H7 (cell line): ENCODE data around the gene TLE4. TPM values are rescaled to one million over a fixed set of nuclear protein-coding genes. Genes with fewer than 3 reads are reported as not detected.
"Not testable (repeated sequence)": the region's sequence is repeated elsewhere in the genome, so short reads cannot be mapped to it uniquely, and the experiment has no call there.

ENCODE experiments used
- DNase-seq: peaks from one replicate; pipeline ENCODE4 v3.0.0; 2012
- H3K27me3 ChIP-seq: 2 replicates; pipeline ENCODE4 v1.6.0; 2011; ENCODE audit warnings: mild to moderate bottlenecking, low read length; ENCODE audit not compliant: control insufficient read depth, insufficient read depth
- H3K36me3 ChIP-seq: replicated peaks from 2 replicates; pipeline ENCODE4 v1.5.1; 2011; ENCODE audit warnings: low read length; ENCODE audit not compliant: control insufficient read depth, insufficient read depth
- H3K4me3 ChIP-seq: 2 replicates; pipeline ENCODE4 v1.5.1; 2011; ENCODE audit warnings: low read depth, mild to moderate bottlenecking, control low read depth, low read length, moderate library complexity; ENCODE audit not compliant: insufficient read depth
- total RNA-seq: library from RNA; depleted of rRNA; stranded (reverse); fragments of >200 nt; shearing (Covaris generic); gene quantifications from 2 replicates; pipeline ENCODE4 v1.2.3, GENCODE V29; 2014; rRNA removed

Gene TLE4
- 31.8 and 44.3 TPM in 2 replicates for total RNA-seq

DNA sequence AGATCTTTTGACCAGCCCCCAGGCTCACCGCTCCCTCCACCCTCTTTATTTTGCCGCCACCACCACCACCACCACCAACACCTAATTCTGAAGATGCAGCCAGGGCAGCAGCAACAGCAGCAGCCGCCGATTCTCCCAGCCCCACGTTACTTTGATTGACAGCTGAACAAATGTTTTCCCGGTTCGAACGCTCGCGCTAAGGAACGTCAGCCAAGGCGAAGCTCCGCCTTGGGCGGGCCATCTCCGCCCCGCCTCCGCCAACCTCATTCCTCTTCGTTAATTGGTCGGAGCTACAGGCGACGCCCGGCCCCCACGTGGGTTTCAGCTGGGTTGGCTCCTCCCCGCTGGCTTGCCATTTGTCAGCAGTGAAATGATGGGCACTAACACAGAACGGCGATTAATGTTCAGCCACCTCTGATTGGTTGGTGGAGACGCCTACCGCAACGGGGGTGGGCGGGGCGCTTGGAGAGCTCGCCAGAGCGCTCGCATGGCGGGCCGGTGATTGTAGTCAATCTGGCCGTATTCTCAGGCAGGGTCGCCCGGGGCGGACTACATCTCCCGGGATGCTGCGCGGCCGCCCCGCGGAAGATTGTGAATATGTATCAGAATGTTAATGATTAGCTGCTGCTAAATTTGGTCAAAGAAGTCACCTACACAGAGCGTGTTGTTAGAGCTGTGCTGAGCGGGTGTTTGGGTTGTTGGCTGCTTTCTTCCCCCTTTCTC, at the start of gene TLE4:
TLE4 (plus strand) TSS at position 657 of the 723 bp plus-strand sequence. CDS start 826 bp downstream, outside the sequence.
- H3K27me3 ChIP-seq, result no peaks in the 10 kb centered on the region; the same call in 1 of the 2 replicates
- H3K36me3 ChIP-seq, result no peaks in the 10 kb centered on the region; the same call in 1 of the 2 replicates
- peak; percentile 94 for DNase-seq
- peak within 1 kb of the TSS; percentile 74 for H3K4me3 ChIP-seq

DNA sequence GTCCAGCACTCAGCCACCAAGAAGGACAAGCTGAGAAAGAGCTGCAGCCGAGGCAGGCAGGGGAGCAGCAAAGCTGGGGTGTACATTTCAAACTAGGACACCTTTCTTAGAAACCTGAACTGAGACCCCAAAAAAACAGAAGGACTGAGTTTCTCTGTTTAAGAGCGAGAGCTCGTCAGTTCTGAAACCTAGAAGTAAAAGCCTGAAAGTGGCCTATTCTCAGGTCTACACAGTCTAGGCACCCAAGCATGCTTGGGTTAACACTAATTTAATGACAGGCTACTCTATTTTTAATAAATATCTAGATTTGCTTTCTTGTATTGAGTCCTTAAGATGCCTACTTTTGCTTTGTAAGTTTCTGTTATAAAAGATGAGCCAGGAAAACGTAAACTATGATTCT, 49.0 kb upstream of the TLE4 start:
- no peak for DNase-seq

DNA sequence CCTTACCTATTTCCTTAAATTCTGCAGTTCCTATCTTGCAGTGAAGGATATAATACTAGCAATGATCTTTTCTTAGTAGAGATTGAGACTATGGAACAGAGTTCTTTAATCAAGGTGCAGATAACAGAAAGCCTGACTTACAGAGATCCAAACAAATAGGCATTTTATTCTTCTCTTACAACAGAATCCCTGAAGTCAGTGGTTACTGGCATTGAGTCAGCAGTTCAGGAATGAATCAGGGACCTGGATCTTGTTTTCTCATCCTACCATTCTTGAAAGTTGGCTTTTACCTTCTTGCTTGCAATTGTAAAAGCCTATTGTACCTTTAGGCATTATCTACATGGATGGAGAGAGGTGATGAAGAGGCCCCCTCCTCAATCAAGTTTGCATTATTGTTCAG, 47.5 kb upstream of the TLE4 start:
- Histone ChIP-seq H3K27me3 (no peaks in the 10 kb centered on the region), H3K36me3 (no peaks in the 10 kb centered on the region), H3K4me3 (no peak overlapping the region)
- no peak for DNase-seq

More for the DNA sequence above, 49.0 kb upstream of the TLE4 start:
- H3K27me3 ChIP-seq, result no peaks in the 10 kb centered on the region
- H3K4me3 ChIP-seq, result no peak overlapping the region
- no peaks in the 10 kb centered on the region for H3K36me3 ChIP-seq

DNA sequence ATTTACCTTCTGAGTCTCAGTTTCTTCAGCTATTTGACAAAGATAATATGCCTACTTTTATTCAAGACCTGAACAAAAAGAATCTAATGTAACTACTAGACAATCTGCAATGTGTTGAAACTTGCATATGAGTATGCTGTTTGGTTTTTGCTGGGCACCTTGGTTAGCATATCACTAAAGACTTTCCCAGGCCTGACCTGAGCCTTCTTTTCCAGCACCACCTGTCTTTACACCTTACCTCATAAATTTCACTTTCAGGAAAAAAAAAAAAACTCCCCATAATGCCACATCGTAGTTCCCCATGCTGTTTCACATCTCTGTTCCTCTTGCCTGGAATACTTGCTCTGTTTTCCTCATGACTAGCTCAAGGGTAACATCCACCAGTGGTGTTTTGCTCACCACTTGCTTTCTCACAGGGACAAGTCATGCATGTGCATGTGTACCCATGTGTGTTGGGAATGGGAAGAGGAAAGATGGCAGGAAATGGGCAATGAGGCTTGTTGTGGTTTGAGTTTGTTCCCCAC, 45.6 kb upstream of the TLE4 start:
- Histone ChIP-seq H3K36me3 (no peaks in the 10 kb centered on the region), H3K27me3 (no peaks in the 10 kb centered on the region), H3K4me3 (no peak overlapping the region)
- DNase-seq, result no peak

DNA sequence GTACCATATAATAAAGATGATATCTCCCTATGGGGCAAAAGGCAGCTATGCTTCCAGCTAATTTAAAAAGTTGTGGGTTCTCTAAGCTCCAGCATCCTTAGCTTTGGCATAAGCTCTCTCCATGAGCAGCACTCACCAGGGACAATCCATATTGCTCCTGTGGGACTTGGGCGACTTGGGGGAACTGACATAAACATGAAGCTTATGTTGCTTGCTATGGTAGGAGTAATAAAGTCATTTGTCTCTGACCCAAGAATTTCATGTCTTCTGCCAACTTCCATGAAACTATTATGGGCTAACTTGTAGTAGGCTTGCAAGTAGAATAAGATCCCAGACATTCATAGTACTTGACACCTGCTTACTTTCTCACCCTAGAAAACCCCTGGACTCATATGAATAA, 36.2 kb upstream of the TLE4 start:
- H3K27me3 ChIP-seq, result no peaks in the 10 kb centered on the region
- no peaks in the 10 kb centered on the region for H3K36me3 ChIP-seq
- H3K4me3 ChIP-seq, result no peak overlapping the region
- no peak for DNase-seq

DNA sequence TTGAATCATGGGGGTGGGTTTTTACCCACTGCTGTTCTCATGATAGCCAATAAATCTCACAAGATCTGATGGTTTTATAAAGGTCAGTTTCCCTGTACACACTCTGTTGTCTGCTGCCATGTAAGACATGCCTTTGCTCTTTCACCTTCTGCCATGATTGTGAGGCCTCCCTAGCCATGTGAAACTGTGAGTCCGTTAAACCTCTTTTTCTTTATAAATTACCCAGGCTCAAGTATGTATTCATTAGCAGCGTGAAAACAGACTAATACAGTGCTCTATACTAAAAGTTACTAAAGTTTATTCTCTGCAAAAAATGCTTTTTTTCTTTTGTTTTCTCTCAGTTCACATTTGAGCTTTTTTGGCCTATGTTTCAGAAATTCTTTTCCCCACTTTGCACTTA, 33.9 kb upstream of the TLE4 start:
- Histone ChIP-seq H3K27me3 (no peaks in the 10 kb centered on the region), H3K4me3 (no peak overlapping the region), H3K36me3 (no peaks in the 10 kb centered on the region)
- DNase-seq, result no peak

DNA sequence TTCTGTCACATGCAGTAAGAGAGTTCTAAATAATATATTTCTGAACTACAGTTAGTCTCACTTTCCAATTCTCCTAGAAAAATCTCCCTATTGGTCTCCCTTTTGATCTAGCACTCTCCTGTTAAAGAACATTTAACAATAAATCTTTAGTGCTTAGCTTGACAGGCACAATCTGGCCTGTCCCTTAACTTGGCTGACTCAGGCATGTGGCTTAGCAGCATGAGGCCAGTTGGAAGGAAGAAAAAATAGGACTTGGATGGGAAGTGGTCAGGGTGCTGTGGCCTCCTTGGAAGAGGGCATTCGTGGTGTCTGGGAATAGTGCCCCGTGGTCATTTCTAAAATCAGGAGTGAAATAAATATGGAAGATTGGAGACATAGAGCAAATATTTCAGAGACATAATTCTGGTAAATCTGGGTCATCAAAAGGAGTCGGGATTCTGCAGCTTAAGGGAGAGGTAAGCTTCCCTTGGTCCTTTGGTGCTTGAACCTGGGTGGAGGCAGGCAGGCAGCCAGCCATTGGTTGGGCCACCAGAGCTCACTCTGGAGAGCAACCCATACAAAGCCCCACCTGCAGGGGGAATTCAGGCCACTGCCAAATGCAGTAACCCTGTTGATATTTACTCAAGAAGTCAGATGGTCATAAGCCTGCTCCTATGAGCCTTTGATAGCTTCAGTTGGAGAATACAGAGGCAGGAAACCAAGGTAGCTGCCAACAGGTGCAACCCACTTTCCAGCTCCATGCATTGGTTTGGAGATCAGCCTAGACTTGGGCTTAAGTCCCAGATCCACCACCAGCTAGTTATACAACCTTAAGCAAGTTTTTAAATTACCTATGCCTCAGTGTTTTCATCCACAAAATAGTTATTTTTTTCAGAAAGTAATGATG, 28.8 kb upstream of the TLE4 start:
- DNase-seq, result peak; percentile 14
- no peaks in the 10 kb centered on the region for H3K36me3 ChIP-seq
- H3K27me3 ChIP-seq, result no peaks in the 10 kb centered on the region
- no peak overlapping the region for H3K4me3 ChIP-seq

DNA sequence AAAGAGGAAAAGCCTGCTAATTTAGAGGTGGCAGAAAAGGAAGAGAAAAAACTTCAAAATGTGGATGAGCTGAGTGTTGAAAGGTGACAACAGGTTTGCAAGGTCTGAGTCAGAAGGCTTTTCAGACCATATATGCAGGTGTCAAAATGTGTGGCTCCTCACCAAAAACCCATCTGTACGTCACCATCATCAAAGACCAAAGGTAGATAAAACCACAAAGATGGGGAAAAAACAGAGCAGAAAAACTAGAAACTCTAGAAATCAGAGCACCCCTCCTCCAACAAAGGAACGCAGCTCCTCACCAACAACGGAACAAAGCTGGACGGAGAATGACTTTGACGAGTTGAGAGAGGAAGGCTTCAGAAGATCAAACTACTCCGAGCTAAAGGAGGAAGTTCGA, 27.4 kb upstream of the TLE4 start:
- DNase-seq, H3K4me3 ChIP-seq, H3K27me3 ChIP-seq, H3K36me3 ChIP-seq: not testable (repeated sequence)

DNA sequence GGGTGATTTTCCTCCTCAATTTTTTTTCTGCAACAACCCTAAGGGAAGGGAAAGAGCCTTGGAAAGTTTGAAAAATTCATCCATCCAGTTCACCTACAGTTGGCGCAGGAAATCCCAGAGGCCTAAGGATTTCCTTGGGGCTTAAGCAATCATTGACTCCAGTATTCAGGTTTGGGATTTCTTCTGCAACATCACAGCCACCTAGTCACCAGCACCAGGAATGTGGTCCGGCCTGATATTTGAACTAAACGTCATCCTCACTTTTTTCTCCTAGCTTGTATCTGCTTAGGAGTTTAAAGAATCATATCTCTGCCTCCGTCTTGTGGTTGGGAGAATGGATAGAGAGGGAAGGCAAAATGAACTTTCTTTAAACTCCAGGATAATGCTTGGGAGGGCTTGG, 20.2 kb upstream of the TLE4 start:
- DNase-seq, result no peak
- no peaks in the 10 kb centered on the region for H3K27me3 ChIP-seq

DNA sequence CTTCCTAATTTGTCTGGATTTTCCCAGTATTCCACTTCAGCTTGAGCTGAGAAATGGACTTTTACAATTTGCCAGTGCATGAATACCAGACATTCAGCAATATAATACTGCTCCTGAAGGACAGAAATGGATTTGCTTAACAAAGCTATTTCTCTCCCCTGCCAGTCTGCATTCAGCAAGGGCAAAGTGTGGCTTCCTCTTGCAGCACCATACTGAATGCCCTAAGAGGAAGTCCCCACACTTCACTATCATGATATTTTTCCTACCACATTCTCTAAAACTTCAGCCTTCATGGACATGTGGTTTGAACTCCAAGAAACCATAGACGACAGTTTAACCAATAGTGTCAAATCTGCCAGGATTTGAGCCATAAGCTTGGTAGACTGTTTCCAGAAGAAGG, 19.8 kb upstream of the TLE4 start:
- Histone ChIP-seq H3K4me3 (no peak overlapping the region), H3K27me3 (no peaks in the 10 kb centered on the region), H3K36me3 (no peaks in the 10 kb centered on the region)
- DNase-seq, result no peak

More for the DNA sequence above, 20.2 kb upstream of the TLE4 start:
- Histone ChIP-seq H3K36me3 (no peaks in the 10 kb centered on the region), H3K4me3 (no peak overlapping the region)

DNA sequence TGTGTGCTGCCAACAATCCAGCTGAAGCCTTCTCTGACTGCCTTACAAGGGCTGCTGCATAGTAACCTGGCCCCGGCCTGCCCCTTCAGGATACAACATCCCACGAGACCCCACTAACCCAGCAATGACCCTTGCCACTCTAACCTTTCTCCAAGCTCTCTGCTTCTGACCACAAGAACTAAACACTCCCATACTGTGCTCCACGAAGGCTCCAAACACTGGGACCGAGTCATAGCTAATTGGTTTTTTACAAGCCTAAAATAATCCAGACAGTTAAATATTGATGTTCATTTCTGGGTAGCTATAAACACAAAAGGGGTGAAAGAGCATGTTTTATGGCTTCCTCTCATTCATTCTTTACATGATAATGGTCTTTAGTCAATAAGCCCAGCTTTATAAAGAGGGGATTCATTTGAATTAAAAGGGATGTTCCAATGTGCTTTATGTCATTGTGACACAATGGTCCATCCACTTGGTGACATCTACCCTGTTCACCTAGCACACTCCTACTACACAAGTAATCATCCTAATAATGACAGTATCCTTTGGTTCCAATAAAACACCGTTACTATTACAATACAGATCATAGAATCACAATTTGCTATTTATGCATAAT, 16.2 kb upstream of the TLE4 start:
- no peaks in the 10 kb centered on the region for H3K36me3 ChIP-seq
- no peak overlapping the region for H3K4me3 ChIP-seq
- no peak for DNase-seq
- H3K27me3 ChIP-seq, result no peaks in the 10 kb centered on the region

DNA sequence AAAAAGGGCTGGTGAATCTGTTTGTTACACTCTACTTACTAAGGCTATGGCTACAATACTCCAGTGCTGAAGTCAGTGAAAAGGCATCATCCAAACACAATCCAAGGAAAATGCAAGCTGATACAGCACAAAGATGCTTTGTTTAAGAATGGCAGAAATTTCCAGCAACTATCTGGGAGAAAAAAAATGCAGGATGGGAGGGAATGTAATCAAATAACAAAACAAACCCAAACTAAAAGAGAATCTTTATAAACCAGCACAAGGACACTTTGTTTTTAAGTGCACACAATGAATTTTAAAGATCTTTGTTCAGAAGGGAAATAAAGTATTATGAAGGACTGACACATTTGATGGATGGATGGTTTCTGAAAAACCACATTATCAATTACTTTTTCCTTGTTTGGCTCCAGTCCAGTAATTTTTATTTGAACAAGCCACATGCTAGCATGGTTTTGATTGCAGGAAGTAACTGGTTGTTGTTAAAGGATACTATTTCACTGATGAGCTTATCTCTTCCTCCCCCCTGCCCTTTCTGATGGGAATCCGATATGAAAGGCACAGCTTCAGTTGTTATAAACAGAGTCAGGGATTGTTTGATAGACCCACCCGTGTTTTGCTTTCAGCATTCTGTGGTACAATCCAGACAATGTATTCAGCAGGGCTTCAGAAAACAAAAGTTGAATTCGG, 12.1 kb upstream of the TLE4 start:
- Histone ChIP-seq H3K36me3 (no peaks in the 10 kb centered on the region), H3K4me3 (no peak overlapping the region), H3K27me3 (no peaks in the 10 kb centered on the region)
- DNase-seq, result no peak

DNA sequence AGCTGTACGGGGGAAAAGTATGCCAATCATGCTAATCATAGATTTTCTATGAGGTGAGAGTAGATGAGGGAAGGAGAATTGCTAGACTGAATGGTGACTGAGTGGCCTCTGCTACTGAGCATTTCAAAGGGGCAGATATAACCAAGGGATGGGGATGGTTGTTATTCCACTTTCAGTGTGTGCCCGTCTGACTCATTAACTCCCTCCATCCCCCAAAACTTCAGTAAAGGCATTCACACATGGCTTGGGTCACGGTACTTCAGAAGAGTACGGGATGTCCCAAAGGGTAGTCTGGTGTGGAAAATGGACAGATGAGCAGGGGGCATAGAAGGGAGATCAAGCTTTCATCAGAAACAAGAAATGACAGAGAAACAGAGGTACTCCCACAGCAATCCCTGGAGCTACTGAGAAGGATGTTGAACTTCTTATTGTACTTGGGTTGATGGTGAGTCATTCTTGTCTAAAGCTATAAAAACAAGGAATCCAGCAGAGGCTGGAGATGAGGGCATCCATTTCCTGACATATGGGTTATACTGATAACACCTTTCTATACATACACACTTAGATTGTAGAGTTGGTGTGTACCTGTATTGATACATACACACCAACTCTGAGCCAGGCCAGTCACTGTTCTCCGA, 8.9 kb upstream of the TLE4 start:
- Histone ChIP-seq H3K36me3 (no peaks in the 10 kb centered on the region), H3K4me3 (no peak overlapping the region), H3K27me3 (no peaks in the 10 kb centered on the region)
- no peak for DNase-seq

DNA sequence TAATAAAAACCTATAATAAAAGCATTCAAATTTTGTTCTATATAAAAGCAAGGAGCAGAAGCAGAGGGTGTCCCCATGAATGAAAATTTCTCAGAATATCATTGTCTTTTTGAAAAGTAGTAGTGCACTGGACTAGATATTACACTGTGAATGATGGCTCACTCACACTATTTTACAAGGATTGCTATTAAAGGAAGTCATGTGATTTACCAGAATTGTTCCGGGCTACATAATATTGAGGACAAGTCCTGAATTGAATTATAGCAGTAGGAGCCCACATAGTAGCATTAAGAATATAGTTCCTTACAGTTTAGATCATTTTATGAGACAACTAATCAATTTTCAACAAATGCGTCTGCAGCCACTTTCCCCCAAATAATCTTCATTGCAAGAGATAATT, 7.7 kb upstream of the TLE4 start:
- Histone ChIP-seq H3K36me3 (no peaks in the 10 kb centered on the region), H3K27me3 (no peaks in the 10 kb centered on the region), H3K4me3 (no peak overlapping the region)
- DNase-seq, result no peak
